Right renal cortex interstitium (tissue), 3 donors: Measurements from ENCODE around the gene XKR8. TPM values are rescaled to one million over a fixed set of nuclear protein-coding genes. Genes with fewer than 3 reads are reported as not detected.
"Not testable (repeated sequence)": the region's sequence is repeated elsewhere in the genome, so short reads cannot be mapped to it uniquely, and the experiment has no call there.

Source experiments
- DNase-seq, 3 donors: peaks; one replicate each; pipeline ENCODE4 v3.0.0-alpha.2; 2013; ENCODE audit warnings: low read depth in 3 of 3, low spot score in 2 of 3
- polyA plus RNA-seq, 3 donors: library from polyadenylated mRNA; unstranded; fragments of 120-200 nt; gene quantifications; one replicate each; pipeline ENCODE4 v1.2.1, GENCODE V29; 2013; ENCODE audit not compliant: insufficient read length in 3 of 3

XKR8 gene
- polyA plus RNA-seq, 3 donors: 8.0 to 9.1 (median 8.1) TPM

GRCh38 chr1:27980216-27980845 is 20.6 kb downstream of the XKR8 start:
- DNase-seq: no peak

GRCh38 chr1:27981145-27981544 is 21.4 kb downstream of the XKR8 start:
- DNase-seq: no peak

- no peak for DNase-seq
These were observed 31.3 kb downstream of the XKR8 start for GRCh38 chr1:27990920-27991537.

- DNase-seq: no peak
These were observed 32.5 kb downstream of the XKR8 start for GRCh38 chr1:27992276-27992675.

DNA sequence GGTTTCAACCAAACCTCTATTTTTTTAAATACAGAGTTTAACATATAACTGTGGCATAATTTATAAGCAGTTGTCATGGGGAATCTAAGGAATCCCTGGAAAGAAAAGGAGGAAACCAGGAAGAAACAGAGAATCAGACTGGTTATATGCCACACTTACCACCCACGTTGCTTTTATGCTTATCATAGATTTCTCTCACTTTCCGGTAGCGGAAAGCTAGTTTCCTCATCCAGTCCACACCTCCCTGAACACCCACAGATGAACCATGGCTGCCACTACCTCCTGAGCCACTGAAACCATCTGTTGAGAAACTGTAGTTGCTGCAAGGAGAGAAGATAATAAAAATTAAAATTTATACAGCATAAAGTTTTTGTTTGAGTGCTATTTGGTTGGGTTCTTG is 33.5 kb downstream of the XKR8 start:
- DNase-seq: no peak

DNA sequence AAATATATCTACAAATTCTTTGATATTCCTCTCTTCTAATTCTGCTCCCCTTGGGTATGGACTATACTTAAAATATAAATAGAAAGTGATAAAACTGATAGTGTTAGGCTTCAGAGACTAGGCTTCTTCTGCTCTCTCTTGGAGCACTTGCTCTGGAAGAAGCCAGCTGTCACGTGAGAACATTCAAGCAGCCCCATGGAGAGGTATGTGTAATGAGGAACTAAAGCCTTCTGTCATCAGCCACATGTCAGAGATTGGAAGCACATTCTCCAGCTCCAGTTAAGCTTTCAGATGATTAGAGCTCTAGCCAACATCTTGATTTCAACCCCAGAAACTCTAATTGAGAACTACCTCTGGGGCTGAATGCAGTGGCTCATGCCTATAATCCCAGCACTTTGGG is 34.3 kb downstream of the XKR8 start:
- DNase-seq: no peak

- DNase-seq: not testable (repeated sequence)
These were observed 34.8 kb downstream of the XKR8 start for GRCh38 chr1:27994526-27994925.

DNA sequence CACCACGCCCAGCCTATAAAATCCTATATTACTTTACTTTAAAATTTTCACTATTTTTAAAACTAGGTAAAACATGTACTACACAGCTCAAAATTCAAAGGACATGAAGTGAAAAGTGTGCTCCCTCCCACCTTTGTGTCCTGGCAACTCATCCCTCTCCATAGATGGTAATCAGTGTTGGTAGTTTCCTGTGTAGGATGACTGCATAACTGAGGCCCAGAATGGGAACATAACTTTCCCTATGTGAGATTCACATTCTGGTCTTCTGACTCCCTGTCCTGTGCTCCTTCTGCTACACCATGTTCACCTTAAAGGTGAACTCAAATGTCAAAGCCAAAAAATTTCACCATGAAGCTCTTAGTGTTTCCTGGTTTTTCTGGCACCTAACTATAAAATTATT is 39.3 kb downstream of the XKR8 start:
- no peak for DNase-seq

GRCh38 chr1:28002600-28002999 is 42.8 kb downstream of the XKR8 start:
- DNase-seq: no peak

DNA sequence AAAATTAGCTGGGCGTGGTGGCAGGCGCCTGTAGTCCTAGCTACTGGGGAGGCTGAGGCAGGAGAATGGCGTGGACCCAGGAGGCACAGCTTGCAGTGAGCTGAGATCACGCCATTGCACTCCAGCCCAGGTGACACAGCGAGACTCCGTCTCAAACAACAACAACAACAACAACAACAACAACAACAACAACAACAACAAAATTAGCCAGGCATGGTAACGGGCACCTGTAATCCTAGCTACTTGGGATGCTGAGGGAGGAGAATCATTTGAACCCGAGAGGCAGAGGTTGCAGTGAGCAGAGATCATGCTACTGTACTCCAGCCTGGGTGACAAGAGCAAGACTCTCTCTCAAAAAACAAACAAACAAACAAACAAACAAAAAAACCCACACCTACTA is 43.3 kb downstream of the XKR8 start:
- not testable (repeated sequence) for DNase-seq

- no peak for DNase-seq
These were observed 51.2 kb downstream of the XKR8 start for GRCh38 chr1:28010969-28011368.

Other genes starting within 250 kb of the XKR8 start
- 10 to 100 TPM; 12.6 to 13.6 (median 12.9) TPM for gene FAM76A, start 234.0 kb upstream of the XKR8 start, polyA plus RNA-seq
- 10 to 100 TPM; 45.2 to 46.2 (median 45.7) TPM for gene STX12, start 186.8 kb upstream of the XKR8 start, polyA plus RNA-seq
- 10 to 100 TPM; 65.1 to 70.0 (median 67.5) TPM for gene PPP1R8, start 129.2 kb upstream of the XKR8 start, polyA plus RNA-seq
- gene THEMIS2, start 87.4 kb upstream of the XKR8 start, polyA plus RNA-seq: 1 to 10 TPM; 2.7 to 3.3 (median 3.2) TPM
- 10 to 100 TPM; 73.1 to 78.0 (median 77.2) TPM for gene RPA2, start 45.4 kb upstream of the XKR8 start, polyA plus RNA-seq
- 10 to 100 TPM; 11.0 to 12.7 (median 12.4) TPM for gene SMPDL3B, start 25.0 kb upstream of the XKR8 start, polyA plus RNA-seq
- 10 to 100 TPM; 55.8 to 61.9 (median 56.6) TPM for gene EYA3, start 128.6 kb downstream of the XKR8 start, polyA plus RNA-seq
- 1 to 10 TPM; 2.0 to 2.9 (median 2.8) TPM for gene PTAFR, start 216.7 kb downstream of the XKR8 start, polyA plus RNA-seq